K562 (cell line): ENCODE data around the gene SPIRE1. TPM values are rescaled to one million over a fixed set of nuclear protein-coding genes. Genes with fewer than 3 reads are reported as not detected.
A peak's percentile ranks its signal among the peaks of the same experiment; 100 is the strongest.

Experiments used
- ATAC-seq: fragments of 200-7000 bp; cut with Tn5 transposase; 3 replicates; pipeline ENCODE4 v1.9.1; 2020; ENCODE audit warnings: moderate library complexity
- BruUV-seq: library from RNA; stranded (reverse); fragments of 400-500 nt; replicated peaks from 2 replicates; lab custom pipeline; 2021; lab: Mats Ljungman, UMichigan
- CTCF ChIA-PET: fragments of 300-600 bp; formaldehyde crosslinking; extraction: SDS; loops from one replicate; lab custom pipeline; 2021; ENCODE audit warnings: low intra/inter-chr PET ratio; lab: Yijun Ruan, JAX
- POLR2A ChIA-PET: fragments of 300-600, 350-650 bp; sonication (Branson Sonifier 250); formaldehyde crosslinking; extraction: SDS; loops from one replicate; lab custom pipeline; 2021; ENCODE audit warnings: antibody characterized with exemption, inconsistent platforms; lab: Yijun Ruan, JAX
- DNase-seq, 4 experiments: peaks; one replicate each; pipeline versions ENCODE4 v3.0.0 to v3.0.0-alpha.2; 2011 to 2018; ENCODE audit warnings: low spot score in 3 of 4, mixed read lengths in 3 of 4; ENCODE audit errors: extremely low read depth in 1 of 4
- FAIRE-seq: peaks from 2 replicates; lab custom pipeline; 2011; peaks lifted over from hg19 to GRCh38; lab: Jason Lieb, UNC
- H2AFZ ChIP-seq: 2 replicates; pipeline ENCODE4 v1.6.0; 2011; ENCODE audit warnings: low read depth, low read length, control low read depth, inconsistent platforms
- H3K27ac ChIP-seq: fragments of 200-600 bp; 3 replicates; pipeline ENCODE4 v1.8.0; 2011; ENCODE audit warnings: low read depth, mild to moderate bottlenecking, control low read depth, inconsistent platforms, low read length, moderate library complexity, mixed read lengths; ENCODE audit errors: extremely low read depth
- H3K27me3 ChIP-seq, 2 experiments: fragments of 300-600 bp in 1 of 2; 2 replicates in 1 of 2; 3 replicates in 1 of 2; pipeline versions ENCODE4 v1.6.0 to v1.8.0; 2011; ENCODE audit warnings: inconsistent platforms in 2 of 2, low read length in 2 of 2, mild to moderate bottlenecking in 1 of 2, mixed read lengths in 1 of 2, moderate library complexity in 1 of 2; ENCODE audit not compliant: control insufficient read depth in 2 of 2, insufficient read depth in 2 of 2
- H3K36me3 ChIP-seq: fragments of 300-600 bp; 3 replicates; pipeline ENCODE4 v1.8.0; 2011; ENCODE audit warnings: mild to moderate bottlenecking, low read length, inconsistent platforms; ENCODE audit not compliant: control insufficient read depth, insufficient read depth
- H3K4me1 ChIP-seq, 2 experiments: fragments of 200-600 bp in 1 of 2; replicated peaks in 1 of 2; 2 replicates in 1 of 2; 3 replicates in 1 of 2; pipeline versions ENCODE4 v1.5.1 to v1.8.0; 2011; ENCODE audit warnings: inconsistent platforms in 2 of 2, low read length in 2 of 2, mild to moderate bottlenecking in 1 of 2, mixed read lengths in 1 of 2, moderate library complexity in 1 of 2; ENCODE audit not compliant: control insufficient read depth in 2 of 2, insufficient read depth in 2 of 2
- H3K4me2 ChIP-seq: 2 replicates; pipeline ENCODE4 v1.6.1; 2011; ENCODE audit warnings: low read length, control low read depth, inconsistent platforms, mixed read lengths; ENCODE audit not compliant: insufficient read depth
- H3K4me3 ChIP-seq: fragments of 200-600 bp; sonication (generic), shearing (Covaris generic); 2 replicates; pipeline ENCODE4 v1.5.1; 2016; ENCODE audit warnings: control low read depth, inconsistent platforms
- H3K79me2 ChIP-seq: fragments of 200-600 bp; 3 replicates; pipeline ENCODE4 v1.8.0; 2011; ENCODE audit warnings: low read length, inconsistent platforms; ENCODE audit not compliant: control insufficient read depth, insufficient read depth
- H3K9ac ChIP-seq, 2 experiments: 2 replicates each; pipeline versions ENCODE4 v1.6.0 to v1.6.1; 2011; ENCODE audit warnings: low read depth in 2 of 2, low read length in 2 of 2, control low read depth in 1 of 2, inconsistent platforms in 1 of 2, mild to moderate bottlenecking in 1 of 2, mixed read lengths in 1 of 2; ENCODE audit not compliant: insufficient read depth in 1 of 2
- H3K9me1 ChIP-seq: one replicate; pipeline ENCODE4 v1.6.0; 2011; ENCODE audit warnings: inconsistent platforms, mild to moderate bottlenecking, low read length, moderate library complexity; ENCODE audit not compliant: control insufficient read depth, insufficient read depth
- H3K9me3 ChIP-seq: replicated peaks from 2 replicates; pipeline ENCODE4 v1.5.1; 2011; ENCODE audit warnings: low read depth, low read length, inconsistent platforms; ENCODE audit not compliant: control insufficient read depth, insufficient read depth
- H4K20me1 ChIP-seq: replicated peaks from 2 replicates; pipeline ENCODE4 v1.6.1; 2011; ENCODE audit warnings: low read length, inconsistent platforms, mixed read lengths; ENCODE audit not compliant: control insufficient read depth, insufficient read depth
- CBX3 ChIP-seq, 2 experiments: IDR thresholded peaks; 1 replicate in 1 of 2; 2 replicates in 1 of 2; pipeline ENCODE4 v1.6.1; 2012; ENCODE audit warnings: inconsistent platforms in 2 of 2, low read length in 2 of 2, borderline replicate concordance in 1 of 2, control low read depth in 1 of 2
- CREB3L1 ChIP-seq: fragments of 450-650 bp; IDR thresholded peaks from 2 replicates; pipeline ENCODE4 v1.6.1; 2014; ENCODE audit warnings: low read depth, mild to moderate bottlenecking, moderate library complexity, borderline replicate concordance
- CREBBP ChIP-seq: IDR thresholded peaks from one replicate; pipeline ENCODE4 v1.6.1; 2012; ENCODE audit warnings: low read depth, mild to moderate bottlenecking, control low read depth, inconsistent platforms, low read length
- E2F3 ChIP-seq: fragments of 250-450 bp; sonication (Bioruptor Pico); IDR thresholded peaks from 2 replicates; pipeline ENCODE4 v1.4.0; 2020; ENCODE audit warnings: mild to moderate bottlenecking
- ERF ChIP-seq: fragments of 450-650 bp; formaldehyde crosslinking; IDR thresholded peaks from 2 replicates; pipeline ENCODE4 v1.4.0; 2020; ENCODE audit warnings: mild to moderate bottlenecking, mixed read lengths
- MECOM ChIP-seq: fragments of 250-450 bp; sonication (Bioruptor Pico); IDR thresholded peaks from 2 replicates; pipeline ENCODE4 v1.8.0; 2022; ENCODE audit warnings: inconsistent platforms
- MED1 ChIP-seq: sonication (generic); formaldehyde crosslinking; IDR thresholded peaks from 2 replicates; pipeline ENCODE4 v1.8.1; 2023; ENCODE audit warnings: missing genetic modification reagents, borderline replicate concordance
- SAP30 ChIP-seq: fragments of 200-600 bp; sonication (generic); IDR thresholded peaks from 2 replicates; pipeline ENCODE4 v1.6.1; 2012; ENCODE audit warnings: borderline replicate concordance, low read depth, mild to moderate bottlenecking, moderate library complexity, low read length, control low read depth, inconsistent platforms; ENCODE audit not compliant: insufficient read depth, poor library complexity, severe bottlenecking
- TBL1XR1 ChIP-seq, 2 experiments: IDR thresholded peaks; 2 replicates each; pipeline ENCODE4 v1.6.1; 2012; ENCODE audit warnings: improper control_type of control experiment in 2 of 2, low read length in 2 of 2, mild to moderate bottlenecking in 1 of 2
- TCFL5 ChIP-seq: fragments of 250-450 bp; sonication (Bioruptor Pico); conservative IDR thresholded peaks from 2 replicates; pipeline ENCODE4 v1.6.1; 2021; ENCODE audit warnings: mild to moderate bottlenecking, moderate library complexity, matching md5 sums
- WGBS: fragments of 100-300 bp; shearing (Covaris generic); methylation state at CpG from one replicate; pipeline ENCODE4 v1.1.6; 2016; ENCODE audit warnings: low coverage, mixed read lengths; ENCODE audit not compliant: insufficient coverage; ENCODE audit errors: missing lambda C conversion rate; 5-methylcytosine and 5-hydroxymethylcytosine counted together
- in situ Hi-C: fragments of 300-500 bp; cut with MboI; formaldehyde crosslinking; loops from 4 replicates; pipeline ENCODE4 v1.15.0; 2018; ENCODE audit warnings: inconsistent platforms, mixed read lengths
- intact Hi-C: fragments of 100-400 bp; cut with micrococcal nuclease; formaldehyde crosslinking; loops from 2 replicates; pipeline ENCODE4 v1.14.2; 2022
- polyA plus RNA-seq, 8 experiments: library from polyadenylated mRNA; depleted of rRNA in 4 of 8; stranded (reverse) in 5 of 8; unstranded in 3 of 8; fragments of >200 nt; fragmentation: Nextera tagmentation in 2 of 8; fragmentation: Illumina TruSeq in 1 of 8; extraction: Ambion mirVana in 2 of 8; extraction: Trizol in 1 of 8; gene quantifications; 2 replicates each; pipeline versions ENCODE4 v1.2.1 to v1.2.3, GENCODE V29; 2011 to 2014; ENCODE audit warnings: inconsistent platforms in 1 of 8, missing spikeins in 1 of 8
- total RNA-seq, 7 experiments: library from RNA; depleted of rRNA in 6 of 7; stranded (reverse); fragments of >200 nt in 6 of 7; fragmentation: Illumina TruSeq in 2 of 7; extraction: Trizol in 2 of 7; gene quantifications; 2 replicates each; pipeline versions ENCODE4 v1.2.1 to v1.2.3, GENCODE V29; 2011 to 2021; ENCODE audit warnings: low replicate concordance in 1 of 7
- TF ChIP-seq, protein P1 (sequence below), 2 experiments: fragments of 450-650 bp; IDR thresholded peaks; 2 replicates each; pipeline ENCODE4 v1.6.1; 2016
- TF ChIP-seq, protein P2 (sequence below): fragments of 250-450 bp; sonication (Bioruptor Pico); IDR thresholded peaks from 2 replicates; pipeline ENCODE4 v1.8.0; 2021; ENCODE audit warnings: moderate library complexity, mild to moderate bottlenecking, inconsistent platforms
- TF ChIP-seq, protein P3 (sequence below): IDR thresholded peaks from 3 replicates; pipeline ENCODE4 v1.6.1; 2011; ENCODE audit warnings: borderline replicate concordance, mild to moderate bottlenecking; ENCODE audit not compliant: insufficient read length, insufficient read depth

The SPIRE1 gene
- total and polyA plus RNA-seq, 9 of the 15 experiments (the other 6 are each of a cell fraction or from before 2014, with no cell fraction given), result 2.9 to 14.0 (median 10.2) TPM

GRCh38 chr18:12491611-12492435, 166.1 kb downstream of the SPIRE1 start:
- in situ Hi-C loops, result no loop called here
- ATAC-seq (peak; percentile 94), FAIRE-seq (peak; percentile 86), DNase-seq (peak; percentile 11 to 79 (median 42))
- ChIA-PET CTCF (no interaction called here), POLR2A (interaction anchor here (0.6 to 1.3 kb wide), 4 partner anchors 12 to 61 kb away, joined by 3 to 4 read pairs (median 3); no protein-coding TSS in a partner anchor)
- Histone ChIP-seq H4K20me1 (no peaks in the 10 kb centered on the region), H3K27ac (peak overlapping the region; percentile 81), H3K4me1 (peaks cover 3 to 19% of the 10 kb centered on the region in 2 experiments; a peak in 2 of 5 replicates), H3K9ac (peak overlapping the region in 1 of 2 experiments; percentile 54; a peak in 2 of 4 replicates), H3K4me3 (no peak overlapping the region), H3K27me3 (no peaks in the 10 kb centered on the region), H3K79me2 (no peaks in the 10 kb centered on the region), H3K4me2 (peak overlapping the region; percentile 66), H3K36me3 (peaks cover 3% of the 10 kb centered on the region; the same call in 1 of the 3 replicates), H2AFZ (peak overlapping the region; percentile 35; the same call in 1 of the 2 replicates), H3K9me1 (no peaks in the 10 kb centered on the region), H3K9me3 (no peaks in the 10 kb centered on the region)
- WGBS, result 9% methylated on average over 9 of the region's 9 CpGs
- BruUV-seq, result no TSS peak
- intact Hi-C loops, result no loop called here
- peak in 1 of 2 experiments; percentile 89; a peak in 2 of 4 replicates for TF ChIP-seq TBL1XR1 (IDR thresholded peaks at IDR 0.05; ENCODE audit: low read length in 2 of 2)
- no peak for TF ChIP-seq CBX3 (IDR thresholded peaks at IDR 0.05; ENCODE audit: borderline replicate concordance in 1 of 2, low read length in 2 of 2)
- 0 out of 2 replicates have a peak, but pooled peaks have one; percentile 26 for TF ChIP-seq ERF (CRISPR knock-in tag)
- TF ChIP-seq MED1 (CRISPR knock-in tag), result no peak
- TF ChIP-seq, protein P1, sequence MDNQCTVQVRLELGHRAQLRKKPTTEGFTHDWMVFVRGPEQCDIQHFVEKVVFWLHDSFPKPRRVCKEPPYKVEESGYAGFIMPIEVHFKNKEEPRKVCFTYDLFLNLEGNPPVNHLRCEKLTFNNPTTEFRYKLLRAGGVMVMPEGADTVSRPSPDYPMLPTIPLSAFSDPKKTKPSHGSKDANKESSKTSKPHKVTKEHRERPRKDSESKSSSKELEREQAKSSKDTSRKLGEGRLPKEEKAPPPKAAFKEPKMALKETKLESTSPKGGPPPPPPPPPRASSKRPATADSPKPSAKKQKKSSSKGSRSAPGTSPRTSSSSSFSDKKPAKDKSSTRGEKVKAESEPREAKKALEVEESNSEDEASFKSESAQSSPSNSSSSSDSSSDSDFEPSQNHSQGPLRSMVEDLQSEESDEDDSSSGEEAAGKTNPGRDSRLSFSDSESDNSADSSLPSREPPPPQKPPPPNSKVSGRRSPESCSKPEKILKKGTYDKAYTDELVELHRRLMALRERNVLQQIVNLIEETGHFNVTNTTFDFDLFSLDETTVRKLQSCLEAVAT (IDR thresholded peaks at IDR 0.05), result no peak; a peak in 1 of 4 replicates
- TF ChIP-seq MECOM, result peak; percentile 60; the same call in 1 of the 2 replicates
- no peak for TF ChIP-seq E2F3 (CRISPR knock-in tag)
- no peak for TF ChIP-seq CREB3L1
- TF ChIP-seq CREBBP, result no peak
- TF ChIP-seq TCFL5 (CRISPR knock-in tag), result no peak
- no peak for TF ChIP-seq SAP30
- TF ChIP-seq, protein P2, sequence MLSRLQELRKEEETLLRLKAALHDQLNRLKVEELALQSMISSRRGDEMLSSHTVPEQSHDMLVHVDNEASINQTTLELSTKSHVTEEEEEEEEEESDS (CRISPR knock-in tag), result no peak
- TF ChIP-seq, protein P3, sequence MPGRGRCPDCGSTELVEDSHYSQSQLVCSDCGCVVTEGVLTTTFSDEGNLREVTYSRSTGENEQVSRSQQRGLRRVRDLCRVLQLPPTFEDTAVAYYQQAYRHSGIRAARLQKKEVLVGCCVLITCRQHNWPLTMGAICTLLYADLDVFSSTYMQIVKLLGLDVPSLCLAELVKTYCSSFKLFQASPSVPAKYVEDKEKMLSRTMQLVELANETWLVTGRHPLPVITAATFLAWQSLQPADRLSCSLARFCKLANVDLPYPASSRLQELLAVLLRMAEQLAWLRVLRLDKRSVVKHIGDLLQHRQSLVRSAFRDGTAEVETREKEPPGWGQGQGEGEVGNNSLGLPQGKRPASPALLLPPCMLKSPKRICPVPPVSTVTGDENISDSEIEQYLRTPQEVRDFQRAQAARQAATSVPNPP, result no peak
